GM12878 (cell line): ENCODE measurements around the gene PREX1.

Source experiments
- CTCF ChIP-seq, 3 experiments: IDR thresholded peaks in 2 of 3; conservative IDR thresholded peaks in 1 of 3; 2 replicates each; pipeline ENCODE4 v1.5.1; 2011; ENCODE audit warnings: low read depth in 3 of 3, low read length in 3 of 3, mild to moderate bottlenecking in 3 of 3, control low read depth in 2 of 3, moderate library complexity in 2 of 3, inconsistent platforms in 1 of 3, mixed read lengths in 1 of 3; ENCODE audit not compliant: control insufficient read depth in 2 of 3, insufficient read depth in 1 of 3; ENCODE audit errors: extremely low read depth in 1 of 3
- NKRF ChIP-seq: fragments of 450-650 bp; conservative IDR thresholded peaks from 2 replicates; pipeline ENCODE4 v1.6.1; 2017; ENCODE audit warnings: mild to moderate bottlenecking, moderate library complexity
- POLR2A ChIP-seq: IDR thresholded peaks from 2 replicates; pipeline ENCODE4 v1.6.1; 2011; ENCODE audit warnings: low read depth, mild to moderate bottlenecking, low read length

DNA sequence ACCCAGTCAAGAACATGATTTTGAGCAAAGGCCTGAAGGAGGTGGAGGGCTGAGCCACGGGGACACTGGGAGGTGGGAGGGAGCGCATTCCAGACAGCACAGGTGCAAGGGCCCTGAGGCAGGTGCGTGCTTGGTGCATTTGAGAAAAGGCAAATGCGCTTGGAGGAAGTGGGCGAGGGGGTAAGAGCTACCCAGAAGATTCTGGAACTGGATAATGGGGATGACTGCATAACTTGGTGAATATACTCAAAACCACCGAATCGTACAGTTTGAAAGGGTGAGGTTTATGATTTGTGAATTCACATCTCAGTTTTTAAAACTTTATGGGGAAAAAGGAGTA lies 9.8 kb downstream of the PREX1 start:
- TF ChIP-seq CTCF (IDR thresholded peaks at IDR 0.05 in 2 of 3, conservative IDR thresholded peaks at IDR 0.05 in 1 of 3; ENCODE audit: control insufficient read depth in 2 of 3, extremely low read depth in 1 of 3, insufficient read depth in 1 of 3, low read depth in 3 of 3, low read length in 3 of 3): no peak
- TF ChIP-seq POLR2A: no peak
- no peak for TF ChIP-seq NKRF
